HepG2 (cell line): ENCODE results near the gene RPS6KA2. TPM values are rescaled to one million over a fixed set of nuclear protein-coding genes. Genes with fewer than 3 reads are reported as not detected.
A peak's percentile ranks its signal among the peaks of the same experiment; 100 is the strongest.

Experiments
- ATAC-seq: fragments of 200-7000 bp; cut with Tn5 transposase; 3 replicates; pipeline ENCODE4 v1.9.1; 2020; ENCODE audit warnings: mild to moderate bottlenecking, moderate library complexity
- BruUV-seq: library from RNA; stranded (reverse); fragments of 400-500 nt; replicated peaks from 2 replicates; lab custom pipeline; 2021; lab: Mats Ljungman, UMichigan
- CTCF ChIA-PET: fragments of 300-600 bp; formaldehyde crosslinking; extraction: SDS; loops from one replicate; lab custom pipeline; 2021; ENCODE audit warnings: low total read pairs, inconsistent platforms, low intra/inter-chr PET ratio; lab: Yijun Ruan, JAX
- POLR2A ChIA-PET: fragments of 350-600 bp; sonication (Branson Sonifier 250); formaldehyde crosslinking; loops from one replicate; lab custom pipeline; 2020; ENCODE audit warnings: antibody characterized with exemption, inconsistent platforms; lab: Yijun Ruan, JAX
- DNase-seq: peaks from one replicate; pipeline ENCODE4 v3.0.0-alpha.2; 2015; ENCODE audit warnings: low spot score
- FAIRE-seq: peaks from 3 replicates; lab custom pipeline; 2011; peaks lifted over from hg19 to GRCh38; lab: Jason Lieb, UNC
- H2AFZ ChIP-seq: one replicate; pipeline ENCODE4 v1.6.1; 2011; ENCODE audit warnings: low read length, inconsistent platforms
- H3K27ac ChIP-seq: fragments of 300-600 bp; 3 replicates; pipeline ENCODE4 v1.8.0; 2011; ENCODE audit warnings: mixed run types, mild to moderate bottlenecking, mixed read lengths, low read length, inconsistent platforms; ENCODE audit not compliant: insufficient read depth; ENCODE audit errors: extremely low read length
- H3K27me3 ChIP-seq, 2 experiments: fragments of 200-600 bp in 1 of 2; 2 replicates in 1 of 2; 3 replicates in 1 of 2; pipeline versions ENCODE4 v1.6.0 to v1.8.0; 2011; ENCODE audit warnings: low read length in 2 of 2, mild to moderate bottlenecking in 2 of 2, moderate library complexity in 2 of 2, inconsistent platforms in 1 of 2; ENCODE audit not compliant: insufficient read depth in 2 of 2, control insufficient read depth in 1 of 2
- H3K36me3 ChIP-seq, 2 experiments: fragments of 200-600 bp in 1 of 2; replicated peaks in 1 of 2; 2 replicates in 1 of 2; 3 replicates in 1 of 2; pipeline versions ENCODE4 v1.5.1 to v1.8.0; 2011; ENCODE audit warnings: low read length in 2 of 2, inconsistent platforms in 1 of 2; ENCODE audit not compliant: insufficient read depth in 2 of 2, control insufficient read depth in 1 of 2
- H3K4me1 ChIP-seq: 2 replicates; pipeline ENCODE4 v1.5.1; 2012; ENCODE audit warnings: low read length, inconsistent platforms; ENCODE audit not compliant: insufficient read depth
- H3K4me2 ChIP-seq: 2 replicates; pipeline ENCODE4 v1.6.0; 2011; ENCODE audit warnings: low read depth, low read length, inconsistent platforms
- H3K4me3 ChIP-seq, 3 experiments: fragments of 200-600 bp in 1 of 3; sonication (generic), shearing (Covaris generic) in 1 of 3; replicated peaks in 1 of 3; 2 replicates each; pipeline ENCODE4 v1.5.1; 2011 to 2016; ENCODE audit warnings: low read length in 3 of 3, inconsistent platforms in 2 of 3, low read depth in 2 of 3, mild to moderate bottlenecking in 2 of 3, control low read depth in 1 of 3, mixed read lengths in 1 of 3; ENCODE audit not compliant: insufficient read depth in 1 of 3
- H3K79me2 ChIP-seq: one replicate; pipeline ENCODE4 v1.6.1; 2011; ENCODE audit warnings: low read length, inconsistent platforms; ENCODE audit not compliant: insufficient read depth
- H3K9ac ChIP-seq: 2 replicates; pipeline ENCODE4 v1.6.0; 2011; ENCODE audit warnings: mild to moderate bottlenecking, low read depth, low read length, inconsistent platforms; ENCODE audit not compliant: insufficient read depth
- H3K9me3 ChIP-seq: 2 replicates; pipeline ENCODE4 v1.5.1; 2012; ENCODE audit warnings: mild to moderate bottlenecking, low read length
- H4K20me1 ChIP-seq: 2 replicates; pipeline ENCODE4 v1.6.0; 2011; ENCODE audit warnings: inconsistent platforms, mild to moderate bottlenecking, low read length, moderate library complexity; ENCODE audit not compliant: insufficient read depth
- ARID2 ChIP-seq: sonication (generic); formaldehyde crosslinking; IDR thresholded peaks from 2 replicates; pipeline ENCODE4 v1.8.1; 2022; ENCODE audit warnings: mild to moderate bottlenecking, missing genetic modification reagents, borderline replicate concordance
- CEBPG ChIP-seq: IDR thresholded peaks from 2 replicates; pipeline ENCODE4 v1.6.1; 2016
- ETV6 ChIP-seq: sonication (generic); formaldehyde crosslinking; conservative IDR thresholded peaks from 2 replicates; pipeline ENCODE4 v1.4.0; 2020; ENCODE audit warnings: missing genetic modification reagents
- KAT8 ChIP-seq: IDR thresholded peaks from 2 replicates; pipeline ENCODE4 v1.6.1; 2016; ENCODE audit warnings: missing genetic modification reagents, missing compliant biosample characterization
- KDM3A ChIP-seq: IDR thresholded peaks from 2 replicates; pipeline ENCODE4 v1.6.1; 2018; ENCODE audit warnings: low read depth, missing compliant biosample characterization
- MXI1 ChIP-seq: IDR thresholded peaks from 3 replicates; pipeline ENCODE4 v1.6.1; 2012; ENCODE audit warnings: low read depth, low read length, inconsistent platforms, borderline replicate concordance
- NCOA1 ChIP-seq: sonication (generic); formaldehyde crosslinking; IDR thresholded peaks from 2 replicates; pipeline ENCODE4 v1.9.0; 2021; ENCODE audit warnings: missing genetic modification reagents
- PITX1 ChIP-seq: sonication (generic); formaldehyde crosslinking; IDR thresholded peaks from 2 replicates; pipeline ENCODE4 v1.5.1; 2020; ENCODE audit warnings: mild to moderate bottlenecking, missing genetic modification reagents
- RAD51 ChIP-seq: fragments of 450-650 bp; IDR thresholded peaks from 2 replicates; pipeline ENCODE4 v1.6.1; 2016; ENCODE audit warnings: borderline replicate concordance
- SMAD1 ChIP-seq: sonication (generic); formaldehyde crosslinking; IDR thresholded peaks from 2 replicates; pipeline ENCODE4 v1.4.0; 2020; ENCODE audit warnings: missing genetic modification reagents, low read depth, mild to moderate bottlenecking, borderline replicate concordance
- TGIF2 ChIP-seq: IDR thresholded peaks from 2 replicates; pipeline ENCODE4 v1.6.1; 2016; ENCODE audit warnings: control low read depth, missing compliant biosample characterization
- XRCC5 ChIP-seq: fragments of 200-400 bp; formaldehyde crosslinking; optimal IDR thresholded peaks from 2 replicates; pipeline ENCODE3; 2017; ENCODE audit warnings: mild to moderate bottlenecking, low read length
- ZNF101 ChIP-seq: sonication (generic); formaldehyde crosslinking; IDR thresholded peaks from 2 replicates; pipeline ENCODE4 v1.4.0; 2020; ENCODE audit warnings: mild to moderate bottlenecking, low read depth, missing genetic modification reagents, borderline replicate concordance
- ZNF589 ChIP-seq: sonication (generic); formaldehyde crosslinking; conservative IDR thresholded peaks from 2 replicates; pipeline ENCODE4 v1.8.0; 2022; ENCODE audit warnings: mild to moderate bottlenecking, moderate library complexity, missing genetic modification reagents
- ZNF607 ChIP-seq: sonication (generic); formaldehyde crosslinking; IDR thresholded peaks from 2 replicates; pipeline ENCODE4 v1.5.1; 2020; ENCODE audit warnings: missing genetic modification reagents, mild to moderate bottlenecking, borderline replicate concordance
- ZNF772 ChIP-seq: sonication (generic); formaldehyde crosslinking; IDR thresholded peaks from 2 replicates; pipeline ENCODE4 v1.5.0; 2020; ENCODE audit warnings: mild to moderate bottlenecking, missing genetic modification reagents
- WGBS: methylation state at CpG from one replicate; pipeline ENCODE4 v1.1.6; 2017; ENCODE audit warnings: low lambda C conversion rate; 5-methylcytosine and 5-hydroxymethylcytosine counted together
- in situ Hi-C: cut with HindIII; loops from 2 replicates; pipeline ENCODE4 v1.10.0; 2017; ENCODE audit warnings: low pct_unique_long_range_greater_than_20kb; ENCODE audit not compliant: extremely low pct_ligation_motif_present
- intact Hi-C: fragments of 100-400 bp; cut with micrococcal nuclease; formaldehyde crosslinking; loops from one replicate; pipeline ENCODE4 v1.10.0; 2022; ENCODE audit not compliant: unreplicated experiment
- polyA plus RNA-seq, 8 experiments: library from polyadenylated mRNA; depleted of rRNA in 3 of 8; stranded (reverse) in 7 of 8; unstranded in 1 of 8; fragments of >200 nt; fragmentation: Illumina TruSeq in 4 of 8; extraction: Trizol in 4 of 8; gene quantifications; 2 replicates each; pipeline versions ENCODE4 v1.2.1 to v1.2.3, GENCODE V29; 2011 to 2016; ENCODE audit warnings: low read depth in 4 of 8, missing spikeins in 1 of 8, mixed read lengths in 1 of 8; ENCODE audit not compliant: insufficient read depth in 1 of 8
- total RNA-seq, 5 experiments: library from RNA; depleted of rRNA; stranded (reverse); fragments of >200 nt; fragmentation: Illumina TruSeq; extraction: Trizol; gene quantifications; 2 replicates each; pipeline ENCODE4 v1.2.3, GENCODE V29; 2016; ENCODE audit warnings: low read depth in 1 of 5
- TF ChIP-seq, protein P1 (sequence below): sonication (generic); formaldehyde crosslinking; IDR thresholded peaks from 2 replicates; pipeline ENCODE4 v1.4.0; 2020; ENCODE audit warnings: missing genetic modification reagents, borderline replicate concordance
- TF ChIP-seq, protein P2 (sequence below): sonication (generic); formaldehyde crosslinking; IDR thresholded peaks from 2 replicates; pipeline ENCODE4 v1.4.0; 2020; ENCODE audit warnings: missing genetic modification reagents, low read depth, mild to moderate bottlenecking, borderline replicate concordance
- TF ChIP-seq, protein P3 (sequence below): sonication (generic); formaldehyde crosslinking; IDR thresholded peaks from 2 replicates; pipeline ENCODE4 v1.9.0; 2022; ENCODE audit warnings: missing genetic modification reagents, mild to moderate bottlenecking, borderline replicate concordance

RPS6KA2 gene
- total and polyA plus RNA-seq, 2 of the 13 experiments (the other 11 are each of a cell fraction or from before 2014, with no cell fraction given), result 0.22 to 0.38 TPM

DNA sequence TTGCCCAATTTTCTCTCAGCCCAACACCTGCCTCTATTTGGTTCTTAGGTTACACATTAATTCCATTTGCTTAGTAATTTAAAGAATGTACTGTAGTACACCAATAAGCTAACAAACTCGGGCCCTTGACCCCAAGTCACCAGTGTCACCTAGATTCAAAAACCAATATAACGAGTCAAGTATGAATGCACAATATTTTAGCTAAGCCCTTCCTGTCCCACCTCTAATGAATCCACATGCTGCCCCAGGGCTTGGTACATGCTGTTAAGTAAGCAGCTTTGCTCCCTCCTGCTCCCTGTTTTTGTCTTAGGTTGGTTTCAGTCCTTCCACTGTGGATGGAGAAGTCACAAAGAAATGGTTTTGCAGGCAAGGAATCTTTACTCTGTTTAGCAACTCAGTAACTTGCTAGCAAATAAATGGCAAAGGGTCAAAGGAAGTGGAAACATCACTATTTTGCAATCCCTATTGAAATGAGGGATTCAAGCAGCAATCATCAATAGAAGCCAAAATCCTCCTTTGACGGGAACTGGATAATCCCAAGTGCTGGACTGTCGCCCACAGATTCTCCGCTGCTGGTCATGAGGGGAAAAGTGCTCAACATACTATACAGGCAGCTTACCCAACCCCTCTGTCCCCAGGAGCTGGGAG, 239.3 kb downstream of the RPS6KA2 start:
- CTCF ChIA-PET, result interaction anchor here (1.0 kb wide), 1 partner anchor 13 kb away, joined by 3 read pairs; no protein-coding TSS in a partner anchor
- peak; percentile 90 for DNase-seq
- H3K9ac ChIP-seq, result peak overlapping the region; percentile 54
- no peak for TF ChIP-seq ZNF607 (CRISPR knock-in tag)
- TF ChIP-seq, protein P1, sequence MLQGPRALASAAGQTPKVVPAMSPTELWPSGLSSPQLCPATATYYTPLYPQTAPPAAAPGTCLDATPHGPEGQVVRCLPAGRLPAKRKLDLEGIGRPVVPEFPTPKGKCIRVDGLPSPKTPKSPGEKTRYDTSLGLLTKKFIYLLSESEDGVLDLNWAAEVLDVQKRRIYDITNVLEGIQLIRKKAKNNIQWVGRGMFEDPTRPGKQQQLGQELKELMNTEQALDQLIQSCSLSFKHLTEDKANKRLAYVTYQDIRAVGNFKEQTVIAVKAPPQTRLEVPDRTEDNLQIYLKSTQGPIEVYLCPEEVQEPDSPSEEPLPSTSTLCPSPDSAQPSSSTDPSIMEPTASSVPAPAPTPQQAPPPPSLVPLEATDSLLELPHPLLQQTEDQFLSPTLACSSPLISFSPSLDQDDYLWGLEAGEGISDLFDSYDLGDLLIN (CRISPR knock-in tag), result no peak
- TF ChIP-seq ZNF589, result peak; percentile 31; the same call in 1 of the 2 replicates
- TF ChIP-seq TGIF2 (CRISPR knock-in tag), result peak; percentile 84
- TF ChIP-seq KAT8 (CRISPR knock-in tag), result peak; percentile 60
- TF ChIP-seq PITX1 (CRISPR knock-in tag), result peak; percentile 92
- 0 out of 2 replicates have a peak, but pooled peaks have one; percentile 75 for TF ChIP-seq ZNF101
- TF ChIP-seq CEBPG (CRISPR knock-in tag), result peak; percentile 96
- 0 out of 3 replicates have a peak, but pooled peaks have one; percentile 24 for TF ChIP-seq MXI1
- TF ChIP-seq ETV6, result no peak
- TF ChIP-seq, protein P2, sequence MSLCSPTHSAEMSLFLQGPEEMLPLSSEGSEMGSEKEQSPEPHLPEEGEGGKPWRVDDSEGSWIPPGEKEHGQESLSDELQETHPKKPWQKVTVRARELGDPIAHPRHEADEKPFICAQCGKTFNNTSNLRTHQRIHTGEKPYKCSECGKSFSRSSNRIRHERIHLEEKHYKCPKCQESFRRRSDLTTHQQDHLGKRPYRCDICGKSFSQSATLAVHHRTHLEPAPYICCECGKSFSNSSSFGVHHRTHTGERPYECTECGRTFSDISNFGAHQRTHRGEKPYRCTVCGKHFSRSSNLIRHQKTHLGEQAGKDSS (CRISPR knock-in tag), result peak; percentile 84; the same call in 1 of the 2 replicates
- TF ChIP-seq ARID2, result peak; percentile 92; the same call in 1 of the 2 replicates
- no peak for TF ChIP-seq SMAD1 (CRISPR knock-in tag)
- TF ChIP-seq KDM3A (CRISPR knock-in tag), result 0 out of 2 replicates have a peak, but pooled peaks have one; percentile 71
- TF ChIP-seq, protein P3, sequence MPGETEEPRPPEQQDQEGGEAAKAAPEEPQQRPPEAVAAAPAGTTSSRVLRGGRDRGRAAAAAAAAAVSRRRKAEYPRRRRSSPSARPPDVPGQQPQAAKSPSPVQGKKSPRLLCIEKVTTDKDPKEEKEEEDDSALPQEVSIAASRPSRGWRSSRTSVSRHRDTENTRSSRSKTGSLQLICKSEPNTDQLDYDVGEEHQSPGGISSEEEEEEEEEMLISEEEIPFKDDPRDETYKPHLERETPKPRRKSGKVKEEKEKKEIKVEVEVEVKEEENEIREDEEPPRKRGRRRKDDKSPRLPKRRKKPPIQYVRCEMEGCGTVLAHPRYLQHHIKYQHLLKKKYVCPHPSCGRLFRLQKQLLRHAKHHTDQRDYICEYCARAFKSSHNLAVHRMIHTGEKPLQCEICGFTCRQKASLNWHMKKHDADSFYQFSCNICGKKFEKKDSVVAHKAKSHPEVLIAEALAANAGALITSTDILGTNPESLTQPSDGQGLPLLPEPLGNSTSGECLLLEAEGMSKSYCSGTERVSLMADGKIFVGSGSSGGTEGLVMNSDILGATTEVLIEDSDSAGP (CRISPR knock-in tag), result no peak; the same call in 1 of the 2 replicates
- TF ChIP-seq RAD51, result no peak
- peak; percentile 67; the same call in 1 of the 2 replicates for TF ChIP-seq ZNF772 (CRISPR knock-in tag)
- peak; percentile 86; the same call in 1 of the 2 replicates for TF ChIP-seq NCOA1 (CRISPR knock-in tag)
- TF ChIP-seq XRCC5, result no peak

More for the DNA sequence above, 239.3 kb downstream of the RPS6KA2 start:
- Histone ChIP-seq H3K4me3 (peak overlapping the region; percentile 10 to 25 (median 17); a peak in 3 of 6 replicates), H2AFZ (no peak overlapping the region), H3K36me3 (no peaks in the 10 kb centered on the region), H3K27ac (peak overlapping the region; percentile 93), H3K9me3 (no peaks in the 10 kb centered on the region), H3K79me2 (peaks cover 6% of the 10 kb centered on the region), H4K20me1 (no peaks in the 10 kb centered on the region), H3K4me2 (peak overlapping the region; percentile 73), H3K27me3 (no peaks in the 10 kb centered on the region), H3K4me1 (peaks cover 81% of the 10 kb centered on the region)
- POLR2A ChIA-PET, result interaction anchor here (1.3 to 3.8 kb wide), 5 partner anchors 10 to 57 kb away, joined by 4 to 36 read pairs (median 15); partner anchors contain the start of gene SFT2D1
- in situ Hi-C loops, result no loop called here
- ATAC-seq (peak; percentile 68), FAIRE-seq (peak; percentile 91)
- intact Hi-C loops, result no loop called here
- BruUV-seq, result no TSS peak
- 1% methylated on average over 5 of the region's 5 CpGs for WGBS
